LNCAP (cell line): ENCODE data around the gene SHROOM1.

Source experiments
- TF ChIP-seq, protein P1 (sequence below): fragments of 450-650 bp; IDR thresholded peaks from 2 replicates; pipeline ENCODE4 v1.5.1; 2017; ENCODE audit warnings: mild to moderate bottlenecking

Gene SHROOM1

DNA sequence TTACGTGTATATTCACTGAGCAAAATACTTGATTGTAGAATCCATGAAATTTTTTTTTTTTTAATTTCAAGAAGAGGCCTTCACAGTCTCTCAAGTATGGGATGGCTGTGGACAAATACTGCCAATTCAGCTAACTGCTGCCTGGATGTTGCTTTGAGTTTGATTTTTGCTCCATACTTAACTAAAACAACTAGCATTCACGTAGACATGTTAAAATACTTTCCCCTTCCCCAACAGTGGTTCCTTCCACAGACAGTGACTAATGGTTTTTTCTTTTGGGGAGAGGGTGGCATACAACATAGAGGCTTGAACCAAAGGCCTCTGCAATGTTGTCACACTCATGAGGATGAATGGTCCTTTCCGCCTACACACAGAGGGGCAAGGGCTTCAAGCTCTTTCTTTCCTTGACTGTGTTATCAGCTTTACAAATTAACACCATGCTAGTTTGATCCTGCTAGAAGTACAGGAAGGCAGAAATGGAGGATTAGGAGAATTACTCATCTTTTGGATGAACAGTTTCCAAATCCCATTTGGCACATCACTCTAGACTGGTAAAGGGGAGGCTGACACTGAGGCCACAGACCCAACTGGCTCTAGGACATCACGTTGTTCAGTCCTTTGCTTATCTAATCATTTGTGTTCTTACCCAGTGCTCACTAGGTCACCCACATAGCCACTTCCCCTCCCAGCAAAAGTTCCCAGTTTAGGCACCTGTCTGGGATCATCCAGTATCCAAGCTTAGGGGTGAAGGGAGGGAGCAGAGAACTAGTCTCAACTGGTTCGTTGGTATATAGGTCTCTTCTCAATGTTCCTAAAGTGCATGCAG, 41.2 kb upstream of the SHROOM1 start:
- TF ChIP-seq, protein P1, sequence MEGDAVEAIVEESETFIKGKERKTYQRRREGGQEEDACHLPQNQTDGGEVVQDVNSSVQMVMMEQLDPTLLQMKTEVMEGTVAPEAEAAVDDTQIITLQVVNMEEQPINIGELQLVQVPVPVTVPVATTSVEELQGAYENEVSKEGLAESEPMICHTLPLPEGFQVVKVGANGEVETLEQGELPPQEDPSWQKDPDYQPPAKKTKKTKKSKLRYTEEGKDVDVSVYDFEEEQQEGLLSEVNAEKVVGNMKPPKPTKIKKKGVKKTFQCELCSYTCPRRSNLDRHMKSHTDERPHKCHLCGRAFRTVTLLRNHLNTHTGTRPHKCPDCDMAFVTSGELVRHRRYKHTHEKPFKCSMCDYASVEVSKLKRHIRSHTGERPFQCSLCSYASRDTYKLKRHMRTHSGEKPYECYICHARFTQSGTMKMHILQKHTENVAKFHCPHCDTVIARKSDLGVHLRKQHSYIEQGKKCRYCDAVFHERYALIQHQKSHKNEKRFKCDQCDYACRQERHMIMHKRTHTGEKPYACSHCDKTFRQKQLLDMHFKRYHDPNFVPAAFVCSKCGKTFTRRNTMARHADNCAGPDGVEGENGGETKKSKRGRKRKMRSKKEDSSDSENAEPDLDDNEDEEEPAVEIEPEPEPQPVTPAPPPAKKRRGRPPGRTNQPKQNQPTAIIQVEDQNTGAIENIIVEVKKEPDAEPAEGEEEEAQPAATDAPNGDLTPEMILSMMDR, result no peak

DNA sequence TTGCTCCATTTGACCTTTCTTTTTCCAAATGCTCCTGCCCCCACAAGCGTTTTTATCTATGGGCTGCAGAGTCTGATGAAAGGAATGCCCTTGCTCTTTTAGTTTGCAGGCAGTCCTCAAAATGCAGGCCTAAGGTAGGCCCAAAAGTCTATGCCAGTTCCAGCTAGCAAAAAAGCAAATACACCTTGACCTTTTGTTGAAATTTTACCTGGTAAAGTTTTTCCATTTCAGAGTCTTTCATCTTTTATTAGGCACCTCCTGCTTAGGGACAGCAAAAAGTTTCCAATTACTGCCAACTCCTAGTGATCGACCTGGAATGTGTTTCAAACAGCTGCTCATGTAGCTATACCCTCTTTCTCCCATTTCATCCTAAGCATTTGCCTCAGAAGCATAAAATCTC, 40.4 kb upstream of the SHROOM1 start:
- TF ChIP-seq, protein P1, result no peak

DNA sequence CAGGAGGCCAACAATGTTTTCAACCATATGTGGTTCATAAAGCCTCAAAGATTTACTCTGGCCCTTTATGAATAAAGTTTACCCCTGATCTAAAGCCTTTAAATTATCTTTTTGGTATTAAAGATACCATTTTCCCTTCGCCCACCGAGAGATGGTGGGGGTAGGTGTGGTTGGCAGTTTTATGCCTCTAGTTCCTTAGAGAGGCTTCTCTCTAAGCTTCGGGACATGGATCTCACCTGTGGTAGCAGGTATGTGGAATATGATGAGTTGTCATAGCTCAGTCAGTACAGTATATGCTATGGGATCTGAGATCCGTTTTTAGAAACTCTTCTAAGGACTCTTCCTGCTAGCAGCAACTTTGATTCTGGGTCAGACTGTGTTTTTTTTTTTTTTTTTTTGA, 38.3 kb upstream of the SHROOM1 start:
- TF ChIP-seq, protein P1, result no peak

DNA sequence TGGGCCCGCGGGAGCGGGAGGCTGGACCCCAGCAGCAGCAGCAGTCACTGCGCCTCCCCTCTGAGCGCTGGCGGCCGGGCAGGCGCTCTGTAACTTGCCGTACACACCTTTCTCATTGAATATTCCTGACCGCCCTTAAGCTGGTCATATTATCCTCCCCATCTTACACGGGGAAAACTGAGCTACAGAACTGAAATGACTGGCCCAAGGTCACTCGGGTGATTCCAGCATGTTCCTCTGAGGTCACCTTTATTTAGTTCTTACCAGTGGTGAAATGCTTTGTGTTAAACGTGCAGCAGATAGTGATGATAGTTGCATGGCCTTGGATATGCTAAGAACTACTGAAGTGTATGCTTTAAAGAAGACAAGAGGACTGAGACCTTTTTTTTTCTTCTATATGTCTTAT, 36.6 kb upstream of the SHROOM1 start:
- TF ChIP-seq, protein P1, result no peak

DNA sequence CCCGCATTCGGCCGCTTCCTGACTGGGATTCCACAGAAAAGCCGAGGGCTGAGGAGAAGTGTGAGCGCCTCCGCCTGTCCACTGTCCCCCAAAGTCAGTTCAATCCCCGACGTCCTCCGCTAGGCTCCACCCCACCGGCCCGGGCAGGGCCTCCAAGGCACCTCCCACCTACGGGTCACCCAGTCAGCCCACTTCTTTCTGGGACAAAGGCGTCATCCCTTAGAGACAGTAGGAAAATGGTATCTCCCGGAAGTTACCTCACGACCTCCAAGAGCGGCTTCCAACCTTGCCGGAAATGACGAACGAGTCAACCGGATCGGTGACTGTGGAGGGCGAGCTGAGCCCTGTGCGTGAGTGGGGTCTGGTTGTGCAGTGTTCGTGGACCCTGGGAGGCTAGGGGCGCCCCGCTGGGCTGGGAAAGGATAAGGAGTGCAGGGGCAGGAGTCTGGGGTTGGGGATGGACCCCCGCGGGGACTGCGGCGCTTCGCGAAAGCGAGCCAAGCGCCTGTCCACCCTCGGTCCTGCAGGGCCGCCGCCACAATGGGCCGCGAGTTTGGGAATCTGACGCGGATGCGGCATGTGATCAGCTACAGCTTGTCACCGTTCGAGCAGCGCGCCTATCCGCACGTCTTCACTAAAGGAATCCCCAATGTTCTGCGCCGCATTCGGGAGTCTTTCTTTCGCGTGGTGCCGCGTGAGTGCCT, 36.0 kb upstream of the SHROOM1 start, which contains the start of the genes GDF9 and UQCRQ:
GDF9 (minus strand) TSS at position 128 of the 704 bp plus-strand sequence. CDS start 1,936 bp downstream, outside the sequence.
UQCRQ (plus strand) TSS at position 301 of the 704 bp plus-strand sequence; CDS start at position 541, 240 bp downstream.
- TF ChIP-seq, protein P1, result peak; percentile 45; the same call in 1 of the 2 replicates

DNA sequence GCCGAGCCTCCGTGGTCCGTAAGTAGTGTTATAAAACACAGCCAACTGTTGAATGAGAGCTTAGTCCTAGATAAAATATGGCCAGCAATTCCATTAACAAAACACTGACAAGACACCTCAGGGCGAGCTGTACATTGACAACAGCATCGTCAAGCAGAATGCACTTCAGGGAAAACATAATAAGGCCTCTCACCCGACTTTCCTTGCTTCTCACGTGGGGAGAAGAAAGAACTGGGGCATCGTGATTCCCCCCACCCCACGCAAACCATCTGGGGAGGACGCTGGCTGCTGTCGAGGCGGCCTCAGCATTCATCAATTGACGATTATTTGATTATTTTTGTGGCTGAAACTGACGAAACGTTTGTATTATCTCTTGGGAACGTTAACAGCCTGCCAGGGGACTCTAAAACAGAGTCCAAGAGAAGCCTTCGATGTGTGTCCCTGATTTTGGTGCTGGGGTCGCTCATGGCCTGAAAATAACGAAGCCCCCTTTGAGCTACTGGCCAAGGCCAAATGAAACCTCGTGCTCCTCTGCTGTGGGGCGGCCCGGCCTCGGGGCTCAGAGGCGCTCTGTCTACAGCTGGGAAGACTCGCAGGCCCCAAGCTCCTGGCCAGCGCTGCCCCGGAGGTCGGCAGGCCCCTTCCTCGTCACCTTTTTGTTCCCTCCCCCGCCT, 35.4 kb upstream of the SHROOM1 start:
- TF ChIP-seq, protein P1, result no peak

DNA sequence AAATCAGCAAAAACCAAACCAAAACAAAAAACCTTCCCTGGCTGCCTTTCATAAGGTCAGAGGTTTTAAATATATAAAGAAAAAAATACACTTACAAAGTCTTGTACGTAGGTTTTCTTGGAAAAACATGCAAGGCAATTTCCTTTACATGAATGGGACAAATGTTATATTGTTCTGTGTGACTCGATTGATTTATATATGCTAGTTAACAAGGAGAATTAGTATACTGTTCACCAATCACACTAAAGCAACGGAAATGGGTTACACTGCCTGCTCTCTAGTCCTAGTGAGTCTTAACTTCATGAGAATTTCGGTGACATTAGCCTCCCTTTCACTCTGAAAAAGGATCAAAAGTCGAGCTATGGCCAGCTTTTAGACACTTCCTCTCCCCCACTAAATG, 30.3 kb upstream of the SHROOM1 start:
- TF ChIP-seq, protein P1, result no peak
